NCI-H748 (cell line): ENCODE data around the gene LRRC4B.

Experiments
- DNase-seq: peaks from one replicate; lab custom pipeline; 2025; ENCODE audit not compliant: unreplicated experiment; lab: John Stamatoyannopoulos, UW

The LRRC4B gene

DNA sequence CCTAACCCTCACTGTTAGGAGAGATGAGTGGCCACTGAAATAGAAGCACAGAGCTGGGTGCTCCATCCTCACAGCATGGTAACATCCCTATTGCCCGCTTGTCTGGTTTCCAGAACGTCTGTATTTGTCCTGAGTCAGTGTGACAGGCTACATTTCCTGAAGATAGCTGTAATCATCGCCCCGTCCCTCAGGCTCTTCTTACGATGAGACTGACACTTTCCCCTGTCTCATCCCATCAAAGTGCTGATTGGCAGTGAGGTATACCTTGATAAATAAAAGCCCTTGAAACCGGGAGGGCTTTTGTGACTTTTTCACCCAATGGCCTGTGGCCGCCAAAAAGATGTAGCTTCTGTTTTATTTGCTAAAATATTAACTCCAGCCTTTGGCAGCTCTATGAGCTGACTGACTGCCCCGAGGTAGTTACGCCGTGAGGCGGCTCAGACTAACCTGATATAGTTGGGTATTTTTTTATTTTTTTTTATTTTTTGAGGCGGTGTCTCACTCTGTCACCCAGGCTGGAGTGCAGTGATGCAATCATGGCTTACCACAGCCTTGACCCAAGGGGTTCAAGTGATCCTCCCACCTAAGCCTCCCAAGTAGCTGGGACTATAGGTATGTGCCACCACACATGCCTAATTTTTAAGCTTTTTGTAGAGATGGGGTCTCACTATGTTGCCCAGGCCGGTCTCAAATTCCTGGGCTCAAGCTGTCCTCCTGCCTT lies 5.7 kb upstream of the LRRC4B start:
- no peak for DNase-seq

- no peak for DNase-seq
Observed at GRCh38 chr19:50570997-50571396, 2.8 kb upstream of the LRRC4B start.

- DNase-seq: no peak
Observed at GRCh38 chr19:50569938-50570540, 1.8 kb upstream of the LRRC4B start.

DNA sequence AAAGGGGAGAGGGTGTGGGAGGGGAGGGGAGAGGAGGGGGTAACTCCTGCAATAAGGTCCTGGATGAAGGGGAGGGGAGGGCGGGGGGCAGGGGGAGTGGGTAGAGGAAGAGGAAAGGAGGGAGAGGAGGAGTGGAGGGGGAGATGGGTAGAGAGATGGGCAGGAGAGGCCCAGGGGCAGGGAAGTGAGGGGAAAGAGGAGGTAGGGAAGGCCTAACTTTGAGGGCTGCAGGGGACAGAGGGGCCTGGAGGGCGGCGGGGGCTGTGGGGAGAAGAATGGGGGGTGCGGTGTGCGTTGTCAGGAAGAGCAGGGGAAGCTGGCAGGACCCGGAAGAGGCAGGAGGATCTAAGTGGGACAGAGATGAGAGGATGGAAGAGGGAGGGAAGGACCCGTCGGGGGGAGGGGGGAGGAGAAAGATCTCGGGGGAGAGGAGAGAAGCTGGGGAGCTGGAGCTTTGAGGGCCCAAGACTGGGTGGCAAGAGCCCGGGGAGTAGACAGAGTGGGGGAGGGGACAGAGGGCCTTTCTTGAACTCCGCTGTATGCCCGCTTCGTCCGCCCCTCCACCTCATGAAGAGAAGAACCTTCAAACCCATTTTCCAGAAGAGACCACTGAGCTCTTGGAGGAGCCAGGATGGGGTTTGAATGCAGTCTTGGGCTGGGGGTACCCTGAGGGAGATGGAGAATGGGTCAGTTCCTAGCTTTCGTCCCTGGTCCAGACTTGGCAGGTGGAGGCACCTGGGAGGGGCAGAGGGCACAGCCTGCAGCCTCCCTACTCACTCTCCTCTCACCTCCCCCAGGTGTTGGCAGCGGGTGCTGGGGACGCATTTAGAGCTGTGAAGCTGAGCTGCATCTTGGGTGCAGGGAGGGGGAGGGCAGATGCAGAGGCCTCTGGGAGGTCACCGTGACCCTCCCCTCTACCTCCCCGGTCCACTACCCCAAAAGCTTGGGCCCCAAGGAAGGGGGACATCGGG lies 778 bp upstream of the LRRC4B start:
- DNase-seq: no peak

DNA sequence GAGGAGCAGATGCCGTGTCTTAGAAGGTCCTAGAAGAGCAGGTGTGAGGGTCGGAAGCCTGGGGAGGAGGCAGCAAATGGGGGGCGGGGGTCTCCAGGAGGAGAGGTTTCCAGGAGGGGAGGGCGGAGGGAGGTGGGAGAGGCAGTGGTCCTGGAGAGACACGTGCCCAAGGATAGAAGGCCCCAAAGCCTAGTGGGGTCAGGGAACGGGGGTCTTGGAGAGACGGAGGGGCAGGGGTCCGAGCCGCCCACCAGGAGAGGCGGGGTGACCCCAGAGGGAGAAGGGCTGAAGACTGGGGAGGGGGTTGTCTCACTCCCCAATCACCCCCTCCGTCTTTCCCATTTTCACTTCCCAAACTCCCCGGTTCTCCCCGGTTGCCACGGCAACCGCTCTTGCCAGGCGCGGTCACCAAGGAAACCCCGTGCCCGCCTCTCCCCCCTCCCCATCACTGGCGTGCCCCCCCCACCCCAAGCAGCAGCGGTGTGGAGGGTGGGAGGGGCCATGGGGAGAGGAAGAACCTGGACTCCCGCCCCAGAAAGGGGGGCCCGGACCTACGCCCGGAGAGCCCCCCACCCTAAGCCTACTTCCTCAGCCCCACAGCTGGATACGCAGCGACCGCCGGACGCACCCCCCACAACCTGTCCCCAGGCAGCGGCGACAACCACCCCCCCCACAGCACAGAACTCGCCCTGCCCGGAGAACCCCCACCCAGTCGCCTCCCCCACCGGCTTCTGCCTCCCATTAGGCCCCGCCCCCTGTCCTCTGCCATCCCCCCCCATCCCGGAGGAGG lies 988 bp downstream of the LRRC4B start:
- DNase-seq: peak; percentile 87

GRCh38 chr19:50565984-50566903 lies 2.0 kb downstream of the LRRC4B start:
- peak; percentile 40 for DNase-seq

GRCh38 chr19:50564229-50565105 lies 3.8 kb downstream of the LRRC4B start:
- no peak for DNase-seq

- no peak for DNase-seq
Observed at GRCh38 chr19:50563597-50563996, 4.6 kb downstream of the LRRC4B start.

GRCh38 chr19:50562996-50563395 lies 5.2 kb downstream of the LRRC4B start:
- no peak for DNase-seq

DNA sequence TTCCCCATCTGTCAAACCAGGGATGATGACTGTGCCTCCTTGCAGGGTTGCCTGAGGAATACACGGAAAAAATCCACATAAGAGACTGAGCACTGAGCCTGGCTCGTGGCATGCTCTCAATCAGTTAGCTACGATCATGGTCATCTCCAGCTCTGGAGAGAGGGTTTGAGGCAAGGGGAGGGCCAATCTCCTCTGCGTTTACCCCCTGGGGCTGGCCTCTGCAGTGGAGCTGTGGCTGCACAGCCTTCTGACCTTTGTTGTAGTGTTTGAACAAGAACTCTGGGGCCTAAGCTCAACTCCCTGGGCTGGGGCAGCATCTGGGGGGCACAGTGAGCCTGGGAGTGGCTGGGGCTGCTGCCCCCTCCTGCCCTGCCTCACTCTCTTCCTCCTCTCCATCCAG lies 5.9 kb downstream of the LRRC4B start:
- no peak for DNase-seq

DNA sequence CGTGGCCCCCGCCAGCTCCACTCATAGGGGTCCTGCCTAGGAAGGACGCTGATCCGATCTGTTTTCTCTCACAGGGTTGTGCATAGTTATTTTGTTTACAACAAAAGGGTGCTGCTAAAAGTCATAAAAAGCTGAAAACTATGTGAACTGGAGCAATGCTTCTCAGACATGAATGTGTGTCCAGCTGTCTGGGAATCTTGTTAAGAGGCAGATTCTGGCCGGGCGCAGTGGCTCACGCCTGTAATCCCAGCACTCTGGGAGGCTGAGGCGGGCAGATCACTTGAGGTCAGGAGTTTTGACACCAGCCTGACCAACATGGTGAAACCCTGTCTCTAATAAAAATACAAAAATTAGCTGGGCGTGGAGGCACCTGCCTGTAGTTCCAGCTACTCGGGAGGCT lies 8.6 kb downstream of the LRRC4B start:
- DNase-seq: no peak

DNA sequence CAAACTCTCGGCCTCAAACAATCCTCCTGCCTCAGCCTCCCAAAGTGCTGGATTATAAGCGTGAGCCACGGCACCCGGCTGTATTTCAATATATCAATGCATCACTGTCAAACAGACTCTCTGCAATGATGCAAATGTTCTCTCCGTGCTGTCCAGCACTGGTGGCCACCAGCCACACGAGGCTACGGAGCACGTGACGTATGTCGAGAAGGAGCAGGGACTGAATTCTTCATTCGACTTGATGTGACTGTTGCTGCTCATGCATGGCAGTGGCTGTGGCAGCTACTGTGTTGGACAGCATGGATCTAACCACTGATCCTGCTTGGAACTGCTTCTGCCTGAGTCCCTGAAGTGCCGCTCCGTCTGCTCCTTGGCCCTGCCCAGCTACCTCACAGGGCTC lies 9.8 kb downstream of the LRRC4B start:
- no peak for DNase-seq

GRCh38 chr19:50558039-50558438 lies 10.2 kb downstream of the LRRC4B start:
- no peak for DNase-seq

GRCh38 chr19:50557009-50557613 lies 11.1 kb downstream of the LRRC4B start:
- DNase-seq: no peak

DNA sequence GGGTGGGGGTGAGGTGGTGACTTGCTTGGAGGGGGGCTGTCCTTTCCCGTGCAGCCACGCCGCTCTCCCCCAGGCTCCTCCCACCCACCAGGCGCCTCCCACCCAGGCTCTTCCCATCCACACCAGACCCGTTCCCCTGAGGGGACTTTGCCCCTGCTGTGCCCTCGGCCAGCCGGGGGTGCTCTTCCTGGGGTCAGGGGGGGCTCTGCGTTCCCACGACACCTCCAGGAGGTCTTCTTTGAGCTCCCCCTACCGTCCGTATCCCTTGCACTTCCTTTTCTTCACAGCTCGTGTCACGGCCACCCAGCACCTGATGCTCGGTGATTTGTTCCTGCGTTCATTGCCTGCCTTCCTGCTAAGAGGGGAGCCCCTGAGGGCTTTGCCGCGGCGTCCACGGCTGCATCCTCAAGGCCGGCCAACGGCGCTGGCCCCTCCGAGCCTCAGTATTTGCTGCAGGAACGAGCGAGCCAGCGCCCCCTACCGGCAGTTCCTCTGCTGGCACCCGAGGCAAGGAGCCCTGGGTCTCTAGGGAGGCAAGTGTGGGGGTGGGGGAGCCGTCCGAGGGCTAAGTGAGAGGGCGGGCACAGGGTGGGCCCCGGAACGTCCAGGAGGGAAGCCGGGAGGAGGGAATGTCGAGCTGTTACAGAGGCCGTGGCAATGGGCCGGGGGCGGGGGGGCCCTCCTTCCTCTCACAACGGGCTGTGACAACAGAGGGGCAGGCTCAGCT lies 11.8 kb downstream of the LRRC4B start:
- DNase-seq: peak; percentile 90

DNA sequence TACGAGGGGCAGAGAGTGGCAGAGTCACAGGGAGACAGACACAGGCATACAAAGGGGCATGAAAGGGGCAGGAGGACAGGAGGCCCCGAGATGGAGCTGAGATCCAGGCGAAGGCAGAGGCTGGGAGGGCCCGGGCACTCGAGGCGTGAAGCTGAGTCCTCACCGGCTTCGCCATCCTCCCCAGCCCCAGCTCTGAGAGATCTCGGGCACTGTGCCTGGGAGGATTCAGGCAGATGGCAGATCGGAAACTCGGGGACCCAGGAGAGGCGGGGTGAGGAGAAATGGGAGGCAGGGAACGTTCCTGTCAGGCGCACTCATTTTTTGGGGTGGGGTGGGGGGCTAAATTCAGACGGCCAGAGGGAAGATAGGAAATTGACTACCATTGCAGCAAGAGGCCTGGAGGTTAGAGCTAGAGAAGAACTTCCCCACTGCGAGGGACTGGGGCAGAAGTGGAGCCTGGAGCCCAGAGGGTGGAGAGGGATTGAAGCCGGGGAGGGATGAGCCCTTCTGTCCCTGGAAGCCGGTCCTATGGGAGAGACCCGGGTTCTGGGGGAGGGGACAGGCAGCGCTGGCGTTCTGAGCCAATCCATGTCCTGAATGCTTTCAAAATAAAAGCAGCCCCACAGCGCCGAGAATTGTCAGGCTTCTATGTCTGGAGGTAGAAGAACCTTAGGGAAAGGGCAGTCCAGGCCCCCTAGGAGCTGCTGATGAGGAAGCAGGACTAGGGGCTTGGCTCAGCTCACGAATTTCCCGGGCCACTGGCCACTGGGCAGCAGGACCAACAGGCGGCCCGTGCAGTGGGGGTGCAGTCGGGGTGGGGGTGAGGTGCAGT lies 12.6 kb downstream of the LRRC4B start:
- peak; percentile 59 for DNase-seq

DNA sequence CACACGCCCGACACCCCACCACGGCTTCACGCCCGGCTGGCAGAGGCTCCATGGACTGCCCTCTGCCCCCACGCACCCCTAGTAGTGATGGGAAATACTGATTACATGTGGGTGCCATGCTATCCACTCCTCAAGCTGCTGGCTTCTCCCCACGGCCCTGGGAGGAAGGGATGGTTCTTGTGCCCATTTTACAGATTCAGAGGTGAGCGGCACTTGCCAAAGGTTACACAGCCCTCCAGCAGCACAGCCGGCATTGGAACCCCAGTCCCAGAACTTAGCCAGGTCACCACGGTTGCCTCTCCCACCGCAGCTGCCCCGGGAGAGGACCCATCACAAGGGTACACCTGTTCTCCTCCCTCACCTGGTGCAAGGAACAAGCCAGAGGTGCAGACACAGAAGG lies 13.2 kb downstream of the LRRC4B start:
- no peak for DNase-seq
